Fibroblast of lung (primary cell): ENCODE measurements around the gene ALOX12B.

ENCODE experiments used
- EZH2 ChIP-seq: IDR thresholded peaks from 2 replicates; pipeline ENCODE4 v1.5.1; 2012; ENCODE audit warnings: low read length, control low read depth, mild to moderate bottlenecking; ENCODE audit errors: missing control alignments
- TF ChIP-seq, protein P1 (sequence below), 2 donors: IDR thresholded peaks in 1 of 2; conservative IDR thresholded peaks in 1 of 2; 1 replicate in 1 of 2; 2 replicates in 1 of 2; pipeline ENCODE4 v1.5.1; 2011 to 2012; ENCODE audit warnings: low read length in 2 of 2, control low read depth in 1 of 2, inconsistent platforms in 1 of 2, low read depth in 1 of 2, mild to moderate bottlenecking in 1 of 2

DNA sequence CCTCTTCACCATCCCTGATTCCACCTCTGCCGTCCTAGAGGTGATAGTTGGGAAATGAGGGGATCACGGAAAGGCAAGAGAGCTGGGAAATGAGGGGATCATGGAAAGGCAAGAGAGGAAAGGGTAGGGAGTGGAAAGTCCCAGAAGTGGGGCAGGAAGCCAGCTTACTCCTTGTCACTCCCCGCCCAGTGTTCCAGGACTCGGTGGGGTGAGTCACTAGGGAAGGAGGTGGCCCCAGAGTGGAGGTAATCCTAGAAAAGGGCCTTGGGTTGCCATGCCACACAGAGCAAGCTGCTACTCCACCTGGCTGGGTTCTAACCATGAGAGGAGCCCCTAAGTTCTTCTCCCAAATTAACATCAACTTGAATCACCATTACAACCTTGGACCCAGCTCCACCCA is 16.0 kb upstream of the ALOX12B start:
- TF ChIP-seq, protein P1, sequence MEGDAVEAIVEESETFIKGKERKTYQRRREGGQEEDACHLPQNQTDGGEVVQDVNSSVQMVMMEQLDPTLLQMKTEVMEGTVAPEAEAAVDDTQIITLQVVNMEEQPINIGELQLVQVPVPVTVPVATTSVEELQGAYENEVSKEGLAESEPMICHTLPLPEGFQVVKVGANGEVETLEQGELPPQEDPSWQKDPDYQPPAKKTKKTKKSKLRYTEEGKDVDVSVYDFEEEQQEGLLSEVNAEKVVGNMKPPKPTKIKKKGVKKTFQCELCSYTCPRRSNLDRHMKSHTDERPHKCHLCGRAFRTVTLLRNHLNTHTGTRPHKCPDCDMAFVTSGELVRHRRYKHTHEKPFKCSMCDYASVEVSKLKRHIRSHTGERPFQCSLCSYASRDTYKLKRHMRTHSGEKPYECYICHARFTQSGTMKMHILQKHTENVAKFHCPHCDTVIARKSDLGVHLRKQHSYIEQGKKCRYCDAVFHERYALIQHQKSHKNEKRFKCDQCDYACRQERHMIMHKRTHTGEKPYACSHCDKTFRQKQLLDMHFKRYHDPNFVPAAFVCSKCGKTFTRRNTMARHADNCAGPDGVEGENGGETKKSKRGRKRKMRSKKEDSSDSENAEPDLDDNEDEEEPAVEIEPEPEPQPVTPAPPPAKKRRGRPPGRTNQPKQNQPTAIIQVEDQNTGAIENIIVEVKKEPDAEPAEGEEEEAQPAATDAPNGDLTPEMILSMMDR (conservative IDR thresholded peaks at IDR 0.05 in 1 of 2, IDR thresholded peaks at IDR 0.05 in 1 of 2; ENCODE audit: low read depth in 1 of 2, low read length in 2 of 2): no peak
- no peak for TF ChIP-seq EZH2
